ENCODE measurements around the gene TEX14.
"Not testable (repeated sequence)": the region's sequence is repeated elsewhere in the genome, so short reads cannot be mapped to it uniquely, and the experiment has no call there.

The TEX14 gene

DNA sequence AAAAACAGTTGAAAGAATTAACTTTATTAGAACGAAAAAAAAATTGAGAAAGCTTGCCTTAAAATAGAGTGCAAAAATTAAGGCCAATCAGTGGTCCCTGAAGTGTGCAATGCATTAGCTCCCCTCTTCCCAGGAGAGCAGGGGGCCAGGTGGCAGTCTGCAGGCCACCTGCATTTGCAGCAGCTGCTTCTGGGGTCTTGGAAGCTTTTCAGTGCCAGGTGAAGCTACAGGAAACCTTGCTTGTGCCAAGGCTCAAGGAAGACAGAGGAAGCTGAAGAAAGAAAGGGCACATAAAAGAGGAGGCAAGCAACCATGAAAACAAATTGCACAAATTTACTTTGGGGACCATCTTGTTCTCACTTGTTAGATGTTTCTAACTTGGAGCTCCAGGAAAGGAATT is 126.9 kb downstream of the TEX14 start:
- TF ChIP-seq, protein P1, sequence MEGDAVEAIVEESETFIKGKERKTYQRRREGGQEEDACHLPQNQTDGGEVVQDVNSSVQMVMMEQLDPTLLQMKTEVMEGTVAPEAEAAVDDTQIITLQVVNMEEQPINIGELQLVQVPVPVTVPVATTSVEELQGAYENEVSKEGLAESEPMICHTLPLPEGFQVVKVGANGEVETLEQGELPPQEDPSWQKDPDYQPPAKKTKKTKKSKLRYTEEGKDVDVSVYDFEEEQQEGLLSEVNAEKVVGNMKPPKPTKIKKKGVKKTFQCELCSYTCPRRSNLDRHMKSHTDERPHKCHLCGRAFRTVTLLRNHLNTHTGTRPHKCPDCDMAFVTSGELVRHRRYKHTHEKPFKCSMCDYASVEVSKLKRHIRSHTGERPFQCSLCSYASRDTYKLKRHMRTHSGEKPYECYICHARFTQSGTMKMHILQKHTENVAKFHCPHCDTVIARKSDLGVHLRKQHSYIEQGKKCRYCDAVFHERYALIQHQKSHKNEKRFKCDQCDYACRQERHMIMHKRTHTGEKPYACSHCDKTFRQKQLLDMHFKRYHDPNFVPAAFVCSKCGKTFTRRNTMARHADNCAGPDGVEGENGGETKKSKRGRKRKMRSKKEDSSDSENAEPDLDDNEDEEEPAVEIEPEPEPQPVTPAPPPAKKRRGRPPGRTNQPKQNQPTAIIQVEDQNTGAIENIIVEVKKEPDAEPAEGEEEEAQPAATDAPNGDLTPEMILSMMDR (IDR thresholded peaks at IDR 0.05): no peak
- DNase-seq: no peak
- H3K4me1 ChIP-seq: no peaks in the 10 kb centered on the region
- H3K4me3 ChIP-seq: no peak overlapping the region
- no peaks in the 10 kb centered on the region for H3K27me3 ChIP-seq
- H3K9me3 ChIP-seq: no peaks in the 10 kb centered on the region
- no peaks in the 10 kb centered on the region for H3K36me3 ChIP-seq
- no peak overlapping the region for H3K27ac ChIP-seq
- intact Hi-C loops (cut with DNase I; ENCODE audit: low total_unique reads): no loop called here

DNA sequence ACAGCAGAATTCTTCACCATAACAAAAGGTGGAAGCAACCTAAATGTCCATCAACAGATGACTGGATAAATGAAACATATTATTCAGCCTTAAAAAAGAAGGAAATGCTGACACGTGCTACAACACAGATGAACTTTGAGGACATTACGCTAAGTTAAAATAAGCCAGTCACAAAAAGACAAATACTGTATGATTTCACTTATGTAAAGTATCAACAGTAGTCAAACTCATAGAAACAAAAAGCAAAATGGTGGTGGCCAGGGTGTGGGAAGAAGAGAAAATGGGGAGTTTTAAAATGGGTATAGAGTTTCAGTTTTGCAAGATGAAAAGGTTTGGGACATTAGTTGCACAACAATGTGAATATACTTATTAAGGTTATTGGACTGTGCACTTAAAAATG is 127.6 kb downstream of the TEX14 start:
- Histone ChIP-seq H3K9me3 (no peaks in the 10 kb centered on the region), H3K27me3 (no peaks in the 10 kb centered on the region), H3K4me1 (no peaks in the 10 kb centered on the region), H3K4me3 (no peak overlapping the region), H3K36me3 (no peaks in the 10 kb centered on the region), H3K27ac (no peak overlapping the region)
- TF ChIP-seq, protein P1 (IDR thresholded peaks at IDR 0.05): no peak
- intact Hi-C loops (cut with DNase I; ENCODE audit: low total_unique reads): no loop called here
- DNase-seq: no peak

DNA sequence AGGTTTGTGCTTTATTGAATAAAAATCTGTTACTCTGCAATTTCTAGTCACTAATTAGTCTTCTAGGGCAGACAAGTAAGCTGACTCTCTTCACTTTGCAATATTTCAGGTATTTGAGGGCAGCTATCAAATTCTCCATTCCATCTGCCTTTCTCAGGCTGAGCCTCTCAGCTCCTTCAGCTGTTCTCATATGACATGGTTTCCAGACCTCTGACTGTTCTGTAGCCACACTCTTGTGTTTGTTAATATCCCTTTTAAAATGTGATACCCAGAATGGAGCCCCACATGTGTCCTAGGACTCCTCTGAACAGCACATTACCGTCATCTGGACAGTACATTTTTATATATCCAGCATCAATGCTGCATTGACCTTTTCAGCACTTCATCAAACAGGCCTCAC is 131.3 kb downstream of the TEX14 start:
- no peak overlapping the region for H3K27ac ChIP-seq
- DNase-seq: no peak

DNA sequence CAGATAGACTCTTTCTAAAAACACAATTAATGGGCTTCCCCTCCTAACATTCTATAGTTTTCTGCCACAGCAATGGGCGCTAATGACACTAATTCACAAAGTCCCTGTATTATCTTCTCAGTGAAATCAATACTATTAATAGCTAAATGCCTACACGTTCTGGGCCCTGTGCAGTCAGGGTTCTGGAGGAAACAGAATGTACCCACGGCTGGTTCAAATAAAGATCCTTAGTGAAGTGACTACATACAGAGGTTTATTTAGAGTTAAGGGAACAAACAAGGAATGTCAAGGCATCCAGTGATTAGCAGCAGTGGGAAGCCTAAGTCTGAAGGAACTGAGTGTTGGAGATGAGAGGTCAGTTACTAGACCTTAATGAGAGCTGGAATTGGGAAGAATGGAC is 133.9 kb downstream of the TEX14 start:
- no peaks in the 10 kb centered on the region for H3K27me3 ChIP-seq
- H3K4me3 ChIP-seq: no peak overlapping the region
- DNase-seq: no peak
- H3K27ac ChIP-seq: no peak overlapping the region
- no peaks in the 10 kb centered on the region for H3K36me3 ChIP-seq
- intact Hi-C loops (cut with DNase I; ENCODE audit: low total_unique reads): no loop called here
- no peaks in the 10 kb centered on the region for H3K9me3 ChIP-seq
- no peaks in the 10 kb centered on the region for H3K4me1 ChIP-seq
- TF ChIP-seq, protein P1 (IDR thresholded peaks at IDR 0.05): no peak

More for the DNA sequence above, 131.3 kb downstream of the TEX14 start:
- Histone ChIP-seq H3K4me3 (no peak overlapping the region), H3K27me3 (no peaks in the 10 kb centered on the region), H3K36me3 (no peaks in the 10 kb centered on the region), H3K4me1 (no peaks in the 10 kb centered on the region), H3K9me3 (no peaks in the 10 kb centered on the region)
- intact Hi-C loops (cut with DNase I; ENCODE audit: low total_unique reads): no loop called here
- TF ChIP-seq, protein P1 (IDR thresholded peaks at IDR 0.05): no peak

DNA sequence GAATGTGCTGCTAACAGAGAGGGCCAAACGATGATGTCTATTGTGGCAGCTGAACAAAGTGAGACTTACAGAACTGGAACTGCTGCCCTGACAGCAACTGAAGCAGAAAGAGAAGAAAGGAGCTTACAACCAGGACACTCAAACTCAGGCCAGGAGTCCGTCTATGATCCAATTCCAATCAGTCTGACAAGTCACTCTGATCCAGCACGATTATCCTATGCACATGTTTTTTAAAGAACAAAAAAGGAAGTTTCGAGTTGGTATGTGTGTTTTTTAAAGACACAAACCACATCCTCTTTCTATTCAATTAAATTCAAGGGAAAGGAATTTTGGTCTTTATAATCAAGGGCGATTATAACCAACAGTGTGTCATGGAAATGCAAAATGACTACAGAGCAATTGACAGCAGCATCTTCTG is 135.0 kb downstream of the TEX14 start:
- no peaks in the 10 kb centered on the region for H3K27me3 ChIP-seq
- TF ChIP-seq, protein P1 (IDR thresholded peaks at IDR 0.05): no peak
- no peak overlapping the region for H3K27ac ChIP-seq
- intact Hi-C loops (cut with DNase I; ENCODE audit: low total_unique reads): no loop called here
- no peak for DNase-seq
- no peak overlapping the region for H3K4me3 ChIP-seq
- no peaks in the 10 kb centered on the region for H3K4me1 ChIP-seq
- no peaks in the 10 kb centered on the region for H3K36me3 ChIP-seq
- no peaks in the 10 kb centered on the region for H3K9me3 ChIP-seq

DNA sequence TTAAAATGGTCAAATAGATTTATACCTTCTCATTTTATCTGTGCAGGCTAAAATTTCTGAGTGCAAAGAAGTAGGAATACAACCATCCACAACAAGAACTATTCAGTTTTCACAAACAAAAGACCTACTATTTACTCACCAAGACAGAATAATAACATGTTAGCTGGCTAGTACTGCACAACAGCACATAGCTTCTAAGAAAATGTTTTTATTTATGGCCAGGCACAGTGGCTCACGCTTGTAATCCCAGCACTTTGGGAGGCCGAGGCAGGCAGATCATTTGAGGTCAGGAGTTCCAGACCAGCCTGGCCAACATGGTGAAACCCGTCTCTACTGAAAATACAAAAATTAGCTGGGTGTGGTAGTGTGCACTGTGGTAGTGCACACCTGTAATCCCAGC is 136.7 kb downstream of the TEX14 start:
- H3K4me3 ChIP-seq; H3K27me3 ChIP-seq; H3K36me3 ChIP-seq; DNase-seq; H3K4me1 ChIP-seq; H3K9me3 ChIP-seq; H3K27ac ChIP-seq; intact Hi-C loops (cut with DNase I; ENCODE audit: low total_unique reads): not testable (repeated sequence)

Measured in tibial artery (tissue), 4 donors.